Naive B cell (primary cell): Measurements from ENCODE around the gene ETV3. TPM values are rescaled to one million over a fixed set of nuclear protein-coding genes. Genes with fewer than 3 reads are reported as not detected.

Experiments used
- ATAC-seq, 2 donors: fragments of 150-1000 bp; cut with Tn5 transposase; 2 replicates each; pipeline ENCODE4 v1.10.0; 2021; ENCODE audit warnings: low read depth in 2 of 2, mild to moderate bottlenecking in 2 of 2, moderate library complexity in 2 of 2
- DNase-seq: peaks from one replicate; pipeline ENCODE4 v3.0.0; 2022
- H3K27ac Mint-ChIP-seq, 6 donors: one replicate each; pipeline ENCODE4 v1.8.0; 2020 to 2022; ENCODE audit warnings: mild to moderate bottlenecking in 6 of 6, mixed read lengths in 6 of 6, moderate library complexity in 5 of 6, inconsistent platforms in 2 of 6
- H3K27me3 Mint-ChIP-seq, 3 donors: one replicate each; pipeline ENCODE4 v1.8.0; 2021 to 2022; ENCODE audit warnings: mixed read lengths in 3 of 3, mild to moderate bottlenecking in 1 of 3
- H3K36me3 Mint-ChIP-seq, 2 donors: one replicate each; pipeline ENCODE4 v1.8.0; 2020 to 2022; ENCODE audit warnings: mixed read lengths in 2 of 2, inconsistent platforms in 1 of 2, mild to moderate bottlenecking in 1 of 2
- H3K4me1 Mint-ChIP-seq, 3 donors: one replicate each; pipeline ENCODE4 v1.8.0; 2020 to 2022; ENCODE audit warnings: mixed read lengths in 3 of 3, inconsistent platforms in 1 of 3, mild to moderate bottlenecking in 1 of 3, moderate library complexity in 1 of 3
- H3K4me3 Mint-ChIP-seq, 8 donors: one replicate each; pipeline ENCODE4 v1.8.0; 2020 to 2022; ENCODE audit warnings: mild to moderate bottlenecking in 8 of 8, mixed read lengths in 8 of 8, moderate library complexity in 8 of 8, inconsistent platforms in 2 of 8
- H3K9me3 Mint-ChIP-seq, 7 donors: one replicate each; pipeline ENCODE4 v1.8.0; 2020 to 2022; ENCODE audit warnings: mixed read lengths in 7 of 7, mild to moderate bottlenecking in 5 of 7, inconsistent platforms in 2 of 7, moderate library complexity in 1 of 7
- polyA plus RNA-seq, 6 donors: library from polyadenylated mRNA; unstranded; fragments of 300-500 nt; fragmentation: Illumina TruSeq; gene quantifications; one replicate each; pipeline ENCODE4 v1.2.3, GENCODE V29; 2021; ENCODE audit warnings: low read depth in 6 of 6

Gene ETV3
- polyA plus RNA-seq, 6 donors from 2014 or later: 2.3 to 14.5 (median 12.3) TPM

- ATAC-seq: peak in 1 of 2 donors; percentile 21
- no peaks in the 10 kb centered on the region for H3K9me3 Mint-ChIP-seq
- H3K36me3 Mint-ChIP-seq: no peaks in the 10 kb centered on the region
- DNase-seq: no peak
- peaks cover 5 to 6% (median 5%) of the 10 kb centered on the region in 3 donors for H3K4me1 Mint-ChIP-seq
- H3K27me3 Mint-ChIP-seq: peaks cover 35 to 77% (median 59%) of the 10 kb centered on the region in 3 donors
- H3K4me3 Mint-ChIP-seq: peak overlapping the region in 3 of 8 donors; percentile 8 to 24 (median 20)
- H3K27ac Mint-ChIP-seq: peak overlapping the region in 3 of 6 donors; percentile 36 to 74 (median 57)
Observed at GRCh38 chr1:157155658-157156057, 17.5 kb upstream of the ETV3 start.

DNA sequence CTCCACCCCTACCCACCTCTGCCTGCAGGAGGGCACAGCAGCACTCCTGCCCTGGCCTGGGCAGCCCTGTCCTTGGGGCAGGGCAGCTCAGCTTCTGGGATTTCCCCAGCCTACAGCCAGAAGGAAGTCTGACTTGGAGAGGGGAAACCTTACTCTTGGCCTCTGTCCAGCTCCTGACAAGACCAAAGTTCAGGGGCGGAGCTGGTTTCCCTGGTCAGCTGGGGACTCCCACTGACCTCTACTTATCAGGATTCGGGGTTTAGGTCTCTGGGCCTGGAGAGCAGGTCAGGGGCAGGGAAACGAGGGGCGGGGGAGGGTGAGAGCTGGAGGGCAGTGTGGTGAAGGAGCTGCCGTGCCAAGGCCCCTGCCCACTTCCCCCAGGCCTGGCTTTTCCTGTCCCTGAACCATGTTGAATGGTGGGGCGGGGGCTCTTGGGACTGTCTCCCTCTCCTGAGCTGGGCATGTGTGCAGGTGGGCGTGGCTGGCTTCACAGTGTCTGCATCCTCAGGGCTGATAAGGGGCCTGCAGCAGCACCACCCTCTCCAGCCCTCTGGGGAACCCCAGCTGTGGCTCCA is 16.8 kb upstream of the ETV3 start:
- Mint-ChIP-seq H3K9me3 (no peaks in the 10 kb centered on the region), H3K27ac (no peak overlapping the region), H3K4me1 (peaks cover 5 to 6% (median 5%) of the 10 kb centered on the region in 3 donors), H3K27me3 (peaks cover 31 to 74% (median 59%) of the 10 kb centered on the region in 3 donors), H3K4me3 (no peak overlapping the region), H3K36me3 (no peaks in the 10 kb centered on the region)
- DNase-seq: no peak
- no peak for ATAC-seq

GRCh38 chr1:157154291-157154690 is 16.1 kb upstream of the ETV3 start:
- Mint-ChIP-seq H3K4me3 (peak overlapping the region in 1 of 8 donors; percentile 64), H3K27ac (no peak overlapping the region), H3K27me3 (peaks cover 31 to 67% (median 54%) of the 10 kb centered on the region in 3 donors), H3K36me3 (no peaks in the 10 kb centered on the region), H3K4me1 (peaks cover 5 to 6% (median 5%) of the 10 kb centered on the region in 3 donors), H3K9me3 (no peaks in the 10 kb centered on the region)
- ATAC-seq (no peak), DNase-seq (no peak)

- Mint-ChIP-seq H3K4me3 (peak overlapping the region in 1 of 8 donors; percentile 64), H3K36me3 (no peaks in the 10 kb centered on the region), H3K27me3 (peaks cover 31 to 62% (median 48%) of the 10 kb centered on the region in 3 donors), H3K9me3 (no peaks in the 10 kb centered on the region), H3K4me1 (peaks cover 5 to 6% (median 5%) of the 10 kb centered on the region in 3 donors), H3K27ac (no peak overlapping the region)
- DNase-seq: no peak
- no peak for ATAC-seq
Observed at GRCh38 chr1:157153746-157154145, 15.6 kb upstream of the ETV3 start.

- ATAC-seq (no peak), DNase-seq (no peak)
- H3K4me3 Mint-ChIP-seq: no peak overlapping the region
- H3K9me3 Mint-ChIP-seq: no peaks in the 10 kb centered on the region
- H3K36me3 Mint-ChIP-seq: no peaks in the 10 kb centered on the region
- peaks cover 5 to 6% (median 5%) of the 10 kb centered on the region in 3 donors for H3K4me1 Mint-ChIP-seq
- H3K27me3 Mint-ChIP-seq: peaks cover 26 to 54% (median 36%) of the 10 kb centered on the region in 3 donors
- H3K27ac Mint-ChIP-seq: no peak overlapping the region
Observed at GRCh38 chr1:157152510-157152909, 14.3 kb upstream of the ETV3 start.

DNA sequence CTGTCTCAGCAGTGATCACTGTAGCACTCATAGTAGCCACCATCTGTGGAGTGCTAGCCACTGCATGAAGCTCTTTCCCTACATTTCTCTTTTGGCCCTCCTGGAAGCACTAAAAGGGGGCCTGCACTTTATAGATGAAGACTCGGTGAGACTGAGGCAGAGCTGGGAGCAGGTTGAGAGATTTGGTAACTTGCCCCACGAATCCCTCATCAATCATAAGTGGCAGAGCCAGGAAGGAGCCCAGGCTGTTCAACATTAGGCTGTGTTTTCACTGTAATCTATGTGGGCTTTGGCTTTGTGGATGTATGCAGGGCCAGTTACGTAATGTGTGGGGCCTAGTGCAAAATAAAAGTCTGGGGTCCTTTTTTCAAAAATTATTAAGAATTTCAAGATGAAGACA is 13.3 kb upstream of the ETV3 start:
- H3K36me3 Mint-ChIP-seq: no peaks in the 10 kb centered on the region
- no peak for ATAC-seq
- H3K27me3 Mint-ChIP-seq: peaks cover 26 to 44% (median 28%) of the 10 kb centered on the region in 3 donors
- no peaks in the 10 kb centered on the region for H3K9me3 Mint-ChIP-seq
- H3K27ac Mint-ChIP-seq: peak overlapping the region in 1 of 6 donors; percentile 22
- no peak for DNase-seq
- H3K4me3 Mint-ChIP-seq: no peak overlapping the region
- H3K4me1 Mint-ChIP-seq: peaks cover 5 to 6% (median 5%) of the 10 kb centered on the region in 3 donors

- Mint-ChIP-seq H3K4me3 (no peak overlapping the region), H3K27me3 (peaks cover 21 to 39% (median 27%) of the 10 kb centered on the region in 3 donors), H3K27ac (no peak overlapping the region), H3K36me3 (no peaks in the 10 kb centered on the region), H3K4me1 (peaks cover 3 to 5% (median 4%) of the 10 kb centered on the region in 3 donors), H3K9me3 (no peaks in the 10 kb centered on the region)
- no peak for ATAC-seq
- DNase-seq: no peak
Observed at GRCh38 chr1:157151073-157151472, 12.9 kb upstream of the ETV3 start.

- no peaks in the 10 kb centered on the region for H3K36me3 Mint-ChIP-seq
- ATAC-seq: no peak
- H3K9me3 Mint-ChIP-seq: no peaks in the 10 kb centered on the region
- DNase-seq: no peak
- peak overlapping the region in 1 of 6 donors; percentile 78 for H3K27ac Mint-ChIP-seq
- no peak overlapping the region for H3K4me3 Mint-ChIP-seq
- H3K4me1 Mint-ChIP-seq: peaks cover 0 to under 1% (median 0%) of the 10 kb centered on the region in 3 donors
- peaks cover 17 to 35% (median 23%) of the 10 kb centered on the region in 3 donors for H3K27me3 Mint-ChIP-seq
Observed at GRCh38 chr1:157150631-157151030, 12.4 kb upstream of the ETV3 start.

- DNase-seq: no peak
- no peak for ATAC-seq
- Mint-ChIP-seq H3K36me3 (no peaks in the 10 kb centered on the region), H3K4me1 (no peaks in the 10 kb centered on the region), H3K27ac (peak overlapping the region in 5 of 6 donors; percentile 12 to 70 (median 32)), H3K27me3 (peaks cover 0 to 23% (median 14%) of the 10 kb centered on the region in 3 donors), H3K9me3 (no peaks in the 10 kb centered on the region), H3K4me3 (no peak overlapping the region)
Observed at GRCh38 chr1:157147906-157148700, 9.9 kb upstream of the ETV3 start.

GRCh38 chr1:157147037-157147436 is 8.8 kb upstream of the ETV3 start:
- Mint-ChIP-seq H3K4me1 (no peaks in the 10 kb centered on the region), H3K36me3 (no peaks in the 10 kb centered on the region), H3K27ac (no peak overlapping the region), H3K27me3 (peaks cover 0 to 18% (median 14%) of the 10 kb centered on the region in 3 donors), H3K4me3 (no peak overlapping the region), H3K9me3 (no peaks in the 10 kb centered on the region)
- DNase-seq (no peak), ATAC-seq (no peak)

DNA sequence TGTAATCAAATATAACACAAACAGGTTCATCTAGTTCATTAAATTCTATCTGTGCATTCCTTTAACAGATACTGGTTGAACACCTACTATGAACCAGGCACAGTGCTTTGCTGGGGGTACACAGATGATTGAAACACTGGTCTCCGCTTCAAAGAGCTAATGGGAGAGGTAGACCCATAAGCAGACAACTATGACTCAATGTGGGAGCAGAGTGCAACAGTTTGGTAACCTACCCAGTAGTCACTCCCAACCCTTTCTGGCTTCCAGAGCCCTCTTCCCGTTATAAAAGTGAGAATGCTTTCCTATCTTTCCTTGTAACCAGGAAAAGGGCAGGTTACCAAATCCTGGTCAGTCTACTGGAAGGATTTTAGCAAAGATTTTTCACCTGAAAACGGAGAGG is 8.0 kb upstream of the ETV3 start:
- no peaks in the 10 kb centered on the region for H3K36me3 Mint-ChIP-seq
- no peak overlapping the region for H3K27ac Mint-ChIP-seq
- no peak for DNase-seq
- no peak overlapping the region for H3K4me3 Mint-ChIP-seq
- H3K9me3 Mint-ChIP-seq: no peaks in the 10 kb centered on the region
- no peak for ATAC-seq
- H3K27me3 Mint-ChIP-seq: peaks cover 0 to 18% (median 14%) of the 10 kb centered on the region in 3 donors
- no peaks in the 10 kb centered on the region for H3K4me1 Mint-ChIP-seq

GRCh38 chr1:157145076-157145475 is 6.9 kb upstream of the ETV3 start:
- H3K27me3 Mint-ChIP-seq: peaks cover 0 to 14% (median 11%) of the 10 kb centered on the region in 3 donors

DNA sequence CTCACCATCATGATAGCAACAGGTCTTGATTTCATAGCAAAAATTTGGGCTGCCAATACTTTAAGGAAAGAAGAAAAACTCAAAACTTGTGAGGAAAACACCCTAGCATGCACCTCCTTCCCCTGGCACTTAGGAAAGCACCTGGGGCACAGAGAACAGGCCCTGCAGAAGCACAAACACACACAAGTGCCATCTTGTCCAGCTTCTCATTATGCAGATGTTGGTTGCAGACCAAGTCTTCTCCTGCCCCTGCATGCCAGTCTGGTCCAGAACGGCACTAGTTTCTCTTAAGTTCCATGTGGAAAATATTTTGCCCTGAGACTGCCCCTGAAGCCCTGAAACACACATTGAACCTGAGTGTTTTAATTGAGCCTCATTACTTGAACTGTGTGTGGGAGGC is 6.3 kb upstream of the ETV3 start:
- Mint-ChIP-seq H3K36me3 (no peaks in the 10 kb centered on the region), H3K27ac (no peak overlapping the region), H3K9me3 (no peaks in the 10 kb centered on the region), H3K4me1 (peaks cover 0 to under 1% (median under 1%) of the 10 kb centered on the region in 3 donors), H3K27me3 (peaks cover 0 to 14% (median 11%) of the 10 kb centered on the region in 3 donors), H3K4me3 (no peak overlapping the region)
- no peak for DNase-seq
- no peak for ATAC-seq

More at GRCh38 chr1:157145076-157145475, 6.9 kb upstream of the ETV3 start:
- no peak for ATAC-seq
- Mint-ChIP-seq H3K27ac (no peak overlapping the region), H3K4me1 (no peaks in the 10 kb centered on the region), H3K4me3 (no peak overlapping the region), H3K9me3 (no peaks in the 10 kb centered on the region), H3K36me3 (no peaks in the 10 kb centered on the region)
- no peak for DNase-seq
